ENCODE measurements around the gene VPS13D. TPM values are rescaled to one million over a fixed set of nuclear protein-coding genes. Genes with fewer than 3 reads are reported as not detected.

Gene VPS13D
- total and polyA plus RNA-seq, 2 of the 4 experiments (the other 2 are of a cell fraction) = 9.0 to 16.3 TPM

- in situ Hi-C loops (cut with MboI; ENCODE audit: low sequenced_read_pairs) = no loop called here
- Histone ChIP-seq H3K79me1 (ENCODE audit: low read depth in 1 of 2, low read length in 2 of 2) (no peaks in the 10 kb centered on the region), H3K9ac (ENCODE audit: low read depth, low read length) (no peak overlapping the region), H3K27me3 (ENCODE audit: control insufficient read depth, insufficient read depth, low read length) (no peaks in the 10 kb centered on the region), H3K56ac (ENCODE audit: extremely low read depth, insufficient read depth, low read length) (no peak overlapping the region), H2AFZ (replicated peaks; ENCODE audit: low read length, poor library complexity) (no peak overlapping the region), H2BK20ac (ENCODE audit: low read depth, low read length) (no peak overlapping the region), H4K5ac (ENCODE audit: low read depth, low read length) (no peak overlapping the region), H3K27ac (ENCODE audit: insufficient read depth, low read length) (no peak overlapping the region), H2BK15ac (ENCODE audit: low read depth, low read length) (no peak overlapping the region), H2AK5ac (ENCODE audit: low read depth, low read length) (no peak overlapping the region), H4K8ac (ENCODE audit: low read depth in 2 of 2, low read length in 2 of 2) (no peak overlapping the region), H3K4me3 (ENCODE audit: insufficient read depth, low read depth, low read length) (no peak overlapping the region), H3K23ac (ENCODE audit: low read depth, low read length) (no peak overlapping the region), H3K9me3 (ENCODE audit: control insufficient read depth, insufficient read depth, low read length) (no peaks in the 10 kb centered on the region), H3K36me3 (ENCODE audit: control insufficient read depth, insufficient read depth, low read length) (no peaks in the 10 kb centered on the region), H3K4me1 (ENCODE audit: control insufficient read depth, insufficient read depth, low read length) (peaks cover 10% of the 10 kb centered on the region), H3K4ac (ENCODE audit: low read depth, low read length) (no peak overlapping the region), H3K4me2 (ENCODE audit: low read depth, low read length) (no peak overlapping the region), H3K9me1 (ENCODE audit: insufficient read depth, low read length) (0 out of 2 replicates have a peak, but pooled peaks cover 4% of the 10 kb centered on the region), H3K14ac (replicated peaks; ENCODE audit: low read depth, low read length) (no peak overlapping the region), H2BK120ac (ENCODE audit: low read depth, low read length) (no peak overlapping the region), H2AK9ac (replicated peaks; ENCODE audit: low read depth, low read length, poor library complexity) (no peak overlapping the region), H4K91ac (ENCODE audit: insufficient read depth, low read depth, low read length) (no peak overlapping the region), H4K20me1 (ENCODE audit: insufficient read depth, low read length) (no peaks in the 10 kb centered on the region), H3K18ac (ENCODE audit: low read depth, low read length) (no peak overlapping the region), H2BK5ac (ENCODE audit: low read depth, low read length, poor library complexity, severe bottlenecking) (no peak overlapping the region)
- CTCF ChIA-PET = no interaction called here
- DNase-seq (no peak), ATAC-seq (ENCODE audit: low read depth) (no peak)
- no TSS peak for BruUV-seq (replicated peaks)
- no CpG with 5 or more reads among the region's 2 CpGs for WGBS, 2 experiments (ENCODE audit: extremely low coverage in 2 of 2, insufficient read length in 1 of 2)
- dilution Hi-C loops (cut with HindIII; ENCODE audit: low sequenced_read_pairs, unreplicated experiment) = no loop called here
- intact Hi-C loops (cut with micrococcal nuclease) = no loop called here
- POLR2A ChIA-PET (ENCODE audit: unreplicated experiment) = no interaction called here
- TF ChIP-seq RAD21 (IDR thresholded peaks at IDR 0.05; ENCODE audit: low read length) = no peak
Measured at GRCh38 chr1:12524266-12524665, 294.4 kb downstream of the VPS13D start.
